HCT116 (cell line): ENCODE measurements around the gene PTPN2. TPM values are rescaled to one million over a fixed set of nuclear protein-coding genes. Genes with fewer than 3 reads are reported as not detected.

Experiments
- ATAC-seq: fragments of 200-7000 bp; cut with Tn5 transposase; 2 replicates; pipeline ENCODE4 v1.9.1; 2020; ENCODE audit warnings: mild to moderate bottlenecking, moderate library complexity
- BruUV-seq: library from RNA; stranded (reverse); fragments of 400-500 nt; replicated peaks from 2 replicates; lab custom pipeline; 2021; lab: Mats Ljungman, UMichigan
- CTCF ChIA-PET: fragments of 300-600 bp; sonication (Branson Sonifier 250); formaldehyde crosslinking; loops from one replicate; lab custom pipeline; 2021; ENCODE audit warnings: antibody characterized with exemption; lab: Charles Lee
- POLR2A ChIA-PET: fragments of 300-600, 350-600 bp; sonication (Branson Sonifier 250); formaldehyde crosslinking; loops from one replicate; lab custom pipeline; 2021; ENCODE audit warnings: antibody characterized with exemption; lab: Charles Lee
- RAD21 ChIA-PET, 2 experiments: fragments of 300-600 bp; sonication (Branson Sonifier 250); formaldehyde crosslinking; loops; one replicate each; lab custom pipeline; 2023; ENCODE audit warnings: low total read pairs in 2 of 2; ENCODE audit not compliant: uncharacterized antibody in 2 of 2, unreplicated experiment in 2 of 2, low non-redundant PET in 1 of 2; lab: Charles Lee
- DNase-seq: peaks from one replicate; pipeline ENCODE4 v3.0.0-alpha.2; 2010; ENCODE audit warnings: low read depth, low spot score
- H2AFZ ChIP-seq: fragments of 200-600 bp; shearing (Covaris generic), sonication (generic); 2 replicates; pipeline ENCODE4 v1.6.1; 2017; ENCODE audit warnings: low read depth, mixed run types, mixed read lengths, antibody characterized with exemption, low read length; ENCODE audit not compliant: poor library complexity, severe bottlenecking
- H3K27ac ChIP-seq: 2 replicates; pipeline ENCODE4 v1.5.1; 2012; ENCODE audit warnings: low read depth, low read length
- H3K27me3 ChIP-seq: fragments of 200-600 bp; sonication (generic); 2 replicates; pipeline ENCODE4 v1.6.1; 2016; ENCODE audit warnings: mixed run types, low read length, mixed read lengths; ENCODE audit not compliant: insufficient read depth
- H3K36me3 ChIP-seq, 2 experiments: fragments of 200-500 bp in 1 of 2; fragments of 200-600 bp in 1 of 2; sonication (Bioruptor generic) in 1 of 2; sonication (generic) in 1 of 2; 2 replicates each; pipeline versions ENCODE4 v1.5.1 to v1.6.1; 2014 to 2016; ENCODE audit warnings: low read length in 2 of 2, inconsistent platforms in 1 of 2, mixed read lengths in 1 of 2, mixed run types in 1 of 2; ENCODE audit not compliant: insufficient read depth in 2 of 2, control insufficient read depth in 1 of 2
- H3K4me1 ChIP-seq, 2 experiments: fragments of 200-600 bp in 1 of 2; sonication (generic) in 1 of 2; 2 replicates each; pipeline versions ENCODE4 v1.5.1 to v1.6.1; 2012 to 2017; ENCODE audit warnings: low read length in 2 of 2, inconsistent platforms in 1 of 2, mild to moderate bottlenecking in 1 of 2, mixed read lengths in 1 of 2, mixed run types in 1 of 2, moderate library complexity in 1 of 2; ENCODE audit not compliant: insufficient read depth in 2 of 2, control insufficient read depth in 1 of 2
- H3K4me2 ChIP-seq: fragments of 200-600 bp; sonication (generic); 2 replicates; pipeline ENCODE4 v1.6.1; 2017; ENCODE audit warnings: mixed run types, low read length, mixed read lengths
- H3K4me3 ChIP-seq, 2 experiments: fragments of 200-600 bp in 1 of 2; sonication (generic) in 1 of 2; replicated peaks in 1 of 2; 2 replicates each; pipeline ENCODE4 v1.5.1; 2011 to 2016; ENCODE audit warnings: low read length in 2 of 2, control low read depth in 1 of 2, low read depth in 1 of 2, mild to moderate bottlenecking in 1 of 2, mixed read lengths in 1 of 2, mixed run types in 1 of 2
- H3K79me2 ChIP-seq: fragments of 200-600 bp; sonication (generic); 2 replicates; pipeline ENCODE4 v1.6.1; 2017; ENCODE audit warnings: mild to moderate bottlenecking, mixed run types, low read length, moderate library complexity, mixed read lengths; ENCODE audit not compliant: insufficient read depth
- H3K9ac ChIP-seq: fragments of 200-600 bp; sonication (generic); 2 replicates; pipeline ENCODE4 v1.6.1; 2016; ENCODE audit warnings: low read length, mixed read lengths
- H3K9me2 ChIP-seq: fragments of 200-600 bp; sonication (generic), shearing (Covaris generic); 2 replicates; pipeline ENCODE4 v1.6.1; 2017; ENCODE audit warnings: mixed run types, mild to moderate bottlenecking, moderate library complexity; ENCODE audit not compliant: insufficient read depth
- H3K9me3 ChIP-seq, 2 experiments: fragments of 200-500 bp in 1 of 2; fragments of 200-600 bp in 1 of 2; sonication (Bioruptor generic) in 1 of 2; sonication (generic) in 1 of 2; 2 replicates each; pipeline ENCODE4 v1.6.1; 2014 to 2017; ENCODE audit warnings: low read length in 2 of 2, mixed read lengths in 2 of 2, inconsistent platforms in 1 of 2, low read depth in 1 of 2, mild to moderate bottlenecking in 1 of 2, mixed run types in 1 of 2, moderate library complexity in 1 of 2; ENCODE audit not compliant: control insufficient read depth in 1 of 2, insufficient read depth in 1 of 2
- H4K20me1 ChIP-seq: fragments of 200-600 bp; sonication (generic), shearing (Covaris generic); 2 replicates; pipeline ENCODE4 v1.6.1; 2017; ENCODE audit warnings: mixed run types, mild to moderate bottlenecking, moderate library complexity; ENCODE audit not compliant: insufficient read depth
- EZH2 ChIP-seq: fragments of 200-600 bp; sonication (generic); IDR thresholded peaks from 2 replicates; pipeline ENCODE4 v1.6.1; 2017; ENCODE audit warnings: antibody characterized with exemption, mixed run types
- POLR2A ChIP-seq: IDR thresholded peaks from 2 replicates; pipeline ENCODE4 v1.7.0; 2011; ENCODE audit warnings: borderline replicate concordance; ENCODE audit not compliant: insufficient read depth, insufficient read length; ENCODE audit errors: extremely low read depth
- SP1 ChIP-seq: IDR thresholded peaks from 2 replicates; pipeline ENCODE4 v1.6.1; 2012; ENCODE audit warnings: low read depth
- intact Hi-C: fragments of 100-400 bp; cut with micrococcal nuclease; formaldehyde crosslinking; loops from 2 replicates; pipeline ENCODE4 v1.10.0; 2022
- total RNA-seq: library from RNA; stranded (reverse); gene quantifications from one replicate; pipeline ENCODE4 v1.2.1, GENCODE V29; 2021; ENCODE audit not compliant: unreplicated experiment
- TF ChIP-seq, protein P1 (sequence below), 3 experiments: fragments of 200-600 bp in 1 of 3; sonication (generic) in 1 of 3; IDR thresholded peaks in 2 of 3; conservative IDR thresholded peaks in 1 of 3; 2 replicates each; pipeline ENCODE4 v1.5.1; 2012 to 2017; ENCODE audit warnings: low read depth in 2 of 3, low read length in 2 of 3, antibody characterized with exemption in 1 of 3, borderline replicate concordance in 1 of 3, control low read depth in 1 of 3, mild to moderate bottlenecking in 1 of 3, mixed read lengths in 1 of 3, mixed run types in 1 of 3, moderate library complexity in 1 of 3; ENCODE audit not compliant: insufficient read depth in 1 of 3
- TF ChIP-seq, protein P2 (sequence below): IDR thresholded peaks from 2 replicates; pipeline ENCODE4 v1.6.1; 2011; ENCODE audit warnings: mild to moderate bottlenecking, low read length, moderate library complexity; ENCODE audit not compliant: insufficient replicate concordance; ENCODE audit errors: extremely low read depth

The PTPN2 gene
- total RNA-seq, 1 experiment from 2014 or later: 50.3 TPM

DNA sequence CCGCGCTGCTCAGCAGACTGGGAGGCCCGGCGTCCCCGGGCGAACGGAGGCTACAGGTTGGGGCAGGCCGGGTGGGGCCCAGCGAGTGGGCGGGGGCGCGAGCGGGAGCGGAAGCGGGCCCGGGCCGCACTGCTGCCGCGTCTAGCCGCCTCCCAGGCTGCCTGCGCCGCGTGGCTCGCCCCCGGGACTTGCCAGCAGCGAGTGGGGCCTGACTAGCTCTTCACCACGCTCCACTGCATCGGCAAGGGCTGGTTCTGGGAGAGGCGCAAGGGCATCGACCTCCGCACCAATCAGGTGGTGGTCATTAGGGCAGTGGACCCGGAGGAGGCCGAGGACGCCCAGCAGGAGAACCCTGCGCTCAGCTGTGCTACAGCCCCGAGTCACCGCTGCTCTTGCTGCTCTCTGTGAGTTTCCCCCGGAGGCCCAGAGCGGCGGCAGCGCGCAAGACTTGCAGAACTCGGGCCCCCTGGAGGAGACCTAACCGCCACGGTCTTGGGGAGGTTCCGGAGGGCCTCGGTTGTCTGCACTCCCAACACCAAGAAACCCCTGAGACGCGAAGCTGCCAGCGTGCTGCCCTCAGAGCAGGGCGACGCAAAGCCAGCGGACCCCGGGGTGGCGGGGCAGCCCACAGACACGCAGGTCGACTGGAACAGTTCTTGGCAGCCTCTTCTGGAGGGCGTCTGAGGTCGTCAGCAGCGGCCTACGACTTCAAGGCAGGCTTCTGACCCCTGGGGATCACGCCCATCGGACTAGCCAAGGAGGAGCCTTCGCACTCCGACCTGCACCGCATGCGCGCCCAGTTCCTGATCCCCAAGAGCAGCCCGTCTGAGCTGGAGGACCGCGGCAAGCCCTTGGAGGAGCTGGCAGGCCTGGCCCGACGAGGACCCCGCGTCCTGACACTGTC is 27.2 kb upstream of the PTPN2 start:
- Histone ChIP-seq H3K9me2 (no peaks in the 10 kb centered on the region), H3K4me2 (no peak overlapping the region), H3K9ac (no peak overlapping the region), H3K4me3 (no peak overlapping the region), H3K27me3 (no peaks in the 10 kb centered on the region), H3K36me3 (no peaks in the 10 kb centered on the region), H2AFZ (no peak overlapping the region), H3K27ac (no peak overlapping the region), H3K4me1 (no peaks in the 10 kb centered on the region), H3K9me3 (no peaks in the 10 kb centered on the region; a peak in 1 of 4 replicates), H4K20me1 (no peaks in the 10 kb centered on the region), H3K79me2 (no peaks in the 10 kb centered on the region)
- intact Hi-C loops: no loop called here
- RAD21 ChIA-PET: no interaction called here
- DNase-seq: no peak
- ATAC-seq: no peak
- POLR2A ChIA-PET: no interaction called here
- CTCF ChIA-PET: no interaction called here
- BruUV-seq: no TSS peak
- TF ChIP-seq POLR2A (no peak), EZH2 (no peak), SP1 (no peak)
- TF ChIP-seq, protein P1, sequence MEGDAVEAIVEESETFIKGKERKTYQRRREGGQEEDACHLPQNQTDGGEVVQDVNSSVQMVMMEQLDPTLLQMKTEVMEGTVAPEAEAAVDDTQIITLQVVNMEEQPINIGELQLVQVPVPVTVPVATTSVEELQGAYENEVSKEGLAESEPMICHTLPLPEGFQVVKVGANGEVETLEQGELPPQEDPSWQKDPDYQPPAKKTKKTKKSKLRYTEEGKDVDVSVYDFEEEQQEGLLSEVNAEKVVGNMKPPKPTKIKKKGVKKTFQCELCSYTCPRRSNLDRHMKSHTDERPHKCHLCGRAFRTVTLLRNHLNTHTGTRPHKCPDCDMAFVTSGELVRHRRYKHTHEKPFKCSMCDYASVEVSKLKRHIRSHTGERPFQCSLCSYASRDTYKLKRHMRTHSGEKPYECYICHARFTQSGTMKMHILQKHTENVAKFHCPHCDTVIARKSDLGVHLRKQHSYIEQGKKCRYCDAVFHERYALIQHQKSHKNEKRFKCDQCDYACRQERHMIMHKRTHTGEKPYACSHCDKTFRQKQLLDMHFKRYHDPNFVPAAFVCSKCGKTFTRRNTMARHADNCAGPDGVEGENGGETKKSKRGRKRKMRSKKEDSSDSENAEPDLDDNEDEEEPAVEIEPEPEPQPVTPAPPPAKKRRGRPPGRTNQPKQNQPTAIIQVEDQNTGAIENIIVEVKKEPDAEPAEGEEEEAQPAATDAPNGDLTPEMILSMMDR (IDR thresholded peaks at IDR 0.05 in 2 of 3, conservative IDR thresholded peaks at IDR 0.05 in 1 of 3; ENCODE audit: borderline replicate concordance in 1 of 3, insufficient read depth in 1 of 3, low read depth in 2 of 3, low read length in 2 of 3): no peak
- TF ChIP-seq, protein P2, sequence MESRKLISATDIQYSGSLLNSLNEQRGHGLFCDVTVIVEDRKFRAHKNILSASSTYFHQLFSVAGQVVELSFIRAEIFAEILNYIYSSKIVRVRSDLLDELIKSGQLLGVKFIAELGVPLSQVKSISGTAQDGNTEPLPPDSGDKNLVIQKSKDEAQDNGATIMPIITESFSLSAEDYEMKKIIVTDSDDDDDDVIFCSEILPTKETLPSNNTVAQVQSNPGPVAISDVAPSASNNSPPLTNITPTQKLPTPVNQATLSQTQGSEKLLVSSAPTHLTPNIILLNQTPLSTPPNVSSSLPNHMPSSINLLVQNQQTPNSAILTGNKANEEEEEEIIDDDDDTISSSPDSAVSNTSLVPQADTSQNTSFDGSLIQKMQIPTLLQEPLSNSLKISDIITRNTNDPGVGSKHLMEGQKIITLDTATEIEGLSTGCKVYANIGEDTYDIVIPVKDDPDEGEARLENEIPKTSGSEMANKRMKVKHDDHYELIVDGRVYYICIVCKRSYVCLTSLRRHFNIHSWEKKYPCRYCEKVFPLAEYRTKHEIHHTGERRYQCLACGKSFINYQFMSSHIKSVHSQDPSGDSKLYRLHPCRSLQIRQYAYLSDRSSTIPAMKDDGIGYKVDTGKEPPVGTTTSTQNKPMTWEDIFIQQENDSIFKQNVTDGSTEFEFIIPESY: no peak
- TF ChIP-seq, all 23 proteins: peak for 0
